Liver (tissue), 9 donors: ENCODE data around the gene PPP1R12A. TPM values are rescaled to one million over a fixed set of nuclear protein-coding genes. Genes with fewer than 3 reads are reported as not detected.

Experiments used
- DNase-seq: peaks from one replicate; pipeline ENCODE4 v3.0.0-alpha.2; 2017; ENCODE audit warnings: low spot score
- H3K27ac ChIP-seq, 2 donors: one replicate each; pipeline ENCODE4 v1.7.0; 2013; ENCODE audit warnings: inconsistent platforms in 2 of 2, low read length in 2 of 2, control low read depth in 1 of 2, low read depth in 1 of 2, mild to moderate bottlenecking in 1 of 2
- H3K27me3 ChIP-seq, 4 donors: one replicate each; pipeline versions ENCODE4 v1.6.1 to v1.7.0; 2013; ENCODE audit warnings: low read length in 3 of 4, inconsistent platforms in 1 of 4, mild to moderate bottlenecking in 1 of 4, moderate library complexity in 1 of 4; ENCODE audit not compliant: control insufficient read depth in 4 of 4, insufficient read depth in 4 of 4
- H3K36me3 ChIP-seq, 4 donors: one replicate each; pipeline versions ENCODE4 v1.6.1 to v1.7.0; 2013; ENCODE audit warnings: low read length in 3 of 4, mild to moderate bottlenecking in 3 of 4, low read depth in 1 of 4, moderate library complexity in 1 of 4; ENCODE audit not compliant: control insufficient read depth in 4 of 4, insufficient read depth in 3 of 4
- H3K4me1 ChIP-seq, 4 donors: one replicate each; pipeline versions ENCODE4 v1.6.1 to v1.7.0; 2013; ENCODE audit warnings: low read length in 3 of 4, mild to moderate bottlenecking in 3 of 4, moderate library complexity in 1 of 4; ENCODE audit not compliant: control insufficient read depth in 4 of 4, insufficient read depth in 4 of 4
- H3K4me3 ChIP-seq, 3 donors: one replicate each; pipeline versions ENCODE4 v1.6.1 to v1.7.0; 2013; ENCODE audit warnings: low read length in 3 of 3, control low read depth in 1 of 3, low read depth in 1 of 3, mild to moderate bottlenecking in 1 of 3
- H3K9ac ChIP-seq, 2 donors: one replicate each; pipeline ENCODE4 v1.7.0; 2013; ENCODE audit warnings: low read length in 2 of 2, mild to moderate bottlenecking in 2 of 2, moderate library complexity in 2 of 2, control low read depth in 1 of 2, low read depth in 1 of 2
- H3K9me3 ChIP-seq, 4 donors: one replicate each; pipeline versions ENCODE4 v1.6.1 to v1.7.0; 2013; ENCODE audit warnings: low read length in 3 of 4; ENCODE audit not compliant: control insufficient read depth in 4 of 4
- ATF3 ChIP-seq: IDR thresholded peaks from 2 replicates; pipeline ENCODE4 v1.6.1; 2016; ENCODE audit warnings: antibody characterized with exemption
- CTCF ChIP-seq: fragments of 150-350 bp; IDR thresholded peaks from 2 replicates; pipeline ENCODE4 v1.5.1; 2017; ENCODE audit warnings: improper control_type of control experiment, low read depth, low read length; ENCODE audit not compliant: missing input control
- EGR1 ChIP-seq, 2 donors: IDR thresholded peaks; 2 replicates each; pipeline ENCODE4 v1.6.1; 2016 to 2018; ENCODE audit warnings: antibody characterized with exemption in 2 of 2, low read depth in 2 of 2
- FOXA1 ChIP-seq: IDR thresholded peaks from 2 replicates; pipeline ENCODE4 v1.6.1; 2016; ENCODE audit warnings: antibody characterized with exemption
- FOXA2 ChIP-seq: IDR thresholded peaks from 2 replicates; pipeline ENCODE4 v1.6.1; 2016; ENCODE audit warnings: antibody characterized with exemption
- GABPA ChIP-seq, 2 donors: IDR thresholded peaks in 1 of 2; conservative IDR thresholded peaks in 1 of 2; 2 replicates each; pipeline ENCODE4 v1.6.1; 2016; ENCODE audit warnings: antibody characterized with exemption in 2 of 2, mild to moderate bottlenecking in 1 of 2, moderate library complexity in 1 of 2
- HNF4A ChIP-seq, 2 donors: conservative IDR thresholded peaks; 2 replicates each; pipeline ENCODE4 v1.6.1; 2016; ENCODE audit warnings: antibody characterized with exemption in 2 of 2, mild to moderate bottlenecking in 2 of 2
- HNF4G ChIP-seq: IDR thresholded peaks from 2 replicates; pipeline ENCODE4 v1.6.1; 2016; ENCODE audit warnings: antibody characterized with exemption
- JUND ChIP-seq, 2 donors: IDR thresholded peaks; 2 replicates each; pipeline ENCODE4 v1.6.1; 2016; ENCODE audit warnings: antibody characterized with exemption in 2 of 2
- NR2F2 ChIP-seq: IDR thresholded peaks from 2 replicates; pipeline ENCODE4 v1.6.1; 2016; ENCODE audit warnings: antibody characterized with exemption
- RAD21 ChIP-seq, 2 donors: IDR thresholded peaks; 2 replicates each; pipeline ENCODE4 v1.6.1; 2016; ENCODE audit warnings: antibody characterized with exemption in 2 of 2, mild to moderate bottlenecking in 2 of 2
- RXRA ChIP-seq, 2 donors: IDR thresholded peaks; 2 replicates each; pipeline ENCODE4 v1.6.1; 2017 to 2018; ENCODE audit warnings: antibody characterized with exemption in 2 of 2, mild to moderate bottlenecking in 1 of 2
- SP1 ChIP-seq: IDR thresholded peaks from 2 replicates; pipeline ENCODE4 v1.6.1; 2018; ENCODE audit warnings: antibody characterized with exemption, mild to moderate bottlenecking
- TAF1 ChIP-seq: conservative IDR thresholded peaks from 2 replicates; pipeline ENCODE4 v1.6.1; 2016; ENCODE audit warnings: antibody characterized with exemption, mild to moderate bottlenecking
- YY1 ChIP-seq: IDR thresholded peaks from 2 replicates; pipeline ENCODE4 v1.6.1; 2016; ENCODE audit warnings: antibody characterized with exemption, mild to moderate bottlenecking
- WGBS: extraction: QIAGEN DNeasy Blood & Tissue Kit; methylation state at CpG from one replicate; pipeline ENCODE4 v1.1.7; 2013; 5-methylcytosine and 5-hydroxymethylcytosine counted together
- polyA plus RNA-seq, 2 donors: library from polyadenylated mRNA; stranded (reverse) in 1 of 2; unstranded in 1 of 2; fragments of 200-250 nt in 1 of 2; fragments of >200 nt in 1 of 2; fragmentation: Nextera tagmentation in 1 of 2; extraction: Ambion mirVana in 1 of 2; gene quantifications; one replicate each; pipeline versions ENCODE4 v1.2.1 to v1.2.3, GENCODE V29; 2013 to 2015
- total RNA-seq, 2 donors: library from RNA; depleted of rRNA; stranded (reverse); fragments of >200 nt; gene quantifications; one replicate each; pipeline ENCODE4 v1.2.3, GENCODE V29; 2014
- TF ChIP-seq, protein P1 (sequence below): IDR thresholded peaks from 2 replicates; pipeline ENCODE4 v1.6.1; 2016; ENCODE audit warnings: antibody characterized with exemption
- TF ChIP-seq, protein P2 (sequence below): IDR thresholded peaks from 2 replicates; pipeline ENCODE4 v1.6.1; 2016; ENCODE audit warnings: antibody characterized with exemption
- TF ChIP-seq, protein P3 (sequence below): IDR thresholded peaks from 2 replicates; pipeline ENCODE4 v1.6.1; 2016; ENCODE audit warnings: antibody characterized with exemption, mild to moderate bottlenecking
- donor health status: healthy.
- donor health status: healthy.
- donor health status: healthy.
- donor health status: healthy.
- donor health status: healthy.

PPP1R12A gene
- total and polyA plus RNA-seq, 4 donors, result 5.1 to 41.6 (median 27.8) TPM

DNA sequence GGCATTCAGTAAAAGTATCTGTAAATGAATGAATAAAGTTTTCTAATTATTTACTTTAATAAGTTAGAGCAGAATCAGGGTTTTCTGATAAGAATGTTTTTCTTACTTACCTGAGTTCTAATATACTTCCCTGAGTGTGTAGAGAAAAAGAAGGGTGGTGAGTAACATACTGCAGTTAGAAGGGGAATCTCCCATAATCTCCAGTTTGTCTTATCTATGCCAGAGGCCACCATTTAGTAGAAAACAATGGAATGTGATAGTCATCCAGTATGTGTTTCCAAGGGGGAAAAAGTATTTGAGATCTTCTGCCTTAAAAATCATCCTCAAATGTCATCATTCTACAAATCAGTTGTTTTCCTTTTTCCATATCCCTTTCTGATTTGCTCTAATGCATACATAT, 187.6 kb downstream of the PPP1R12A start (continued):
- TF ChIP-seq, protein P1, sequence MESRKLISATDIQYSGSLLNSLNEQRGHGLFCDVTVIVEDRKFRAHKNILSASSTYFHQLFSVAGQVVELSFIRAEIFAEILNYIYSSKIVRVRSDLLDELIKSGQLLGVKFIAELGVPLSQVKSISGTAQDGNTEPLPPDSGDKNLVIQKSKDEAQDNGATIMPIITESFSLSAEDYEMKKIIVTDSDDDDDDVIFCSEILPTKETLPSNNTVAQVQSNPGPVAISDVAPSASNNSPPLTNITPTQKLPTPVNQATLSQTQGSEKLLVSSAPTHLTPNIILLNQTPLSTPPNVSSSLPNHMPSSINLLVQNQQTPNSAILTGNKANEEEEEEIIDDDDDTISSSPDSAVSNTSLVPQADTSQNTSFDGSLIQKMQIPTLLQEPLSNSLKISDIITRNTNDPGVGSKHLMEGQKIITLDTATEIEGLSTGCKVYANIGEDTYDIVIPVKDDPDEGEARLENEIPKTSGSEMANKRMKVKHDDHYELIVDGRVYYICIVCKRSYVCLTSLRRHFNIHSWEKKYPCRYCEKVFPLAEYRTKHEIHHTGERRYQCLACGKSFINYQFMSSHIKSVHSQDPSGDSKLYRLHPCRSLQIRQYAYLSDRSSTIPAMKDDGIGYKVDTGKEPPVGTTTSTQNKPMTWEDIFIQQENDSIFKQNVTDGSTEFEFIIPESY, result no peak
- TF ChIP-seq YY1 (no peak), SP1 (no peak), JUND (IDR thresholded peaks at IDR 0.05) (no peak), ATF3 (no peak)
- TF ChIP-seq, protein P2, sequence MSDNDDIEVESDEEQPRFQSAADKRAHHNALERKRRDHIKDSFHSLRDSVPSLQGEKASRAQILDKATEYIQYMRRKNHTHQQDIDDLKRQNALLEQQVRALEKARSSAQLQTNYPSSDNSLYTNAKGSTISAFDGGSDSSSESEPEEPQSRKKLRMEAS, result no peak

DNA sequence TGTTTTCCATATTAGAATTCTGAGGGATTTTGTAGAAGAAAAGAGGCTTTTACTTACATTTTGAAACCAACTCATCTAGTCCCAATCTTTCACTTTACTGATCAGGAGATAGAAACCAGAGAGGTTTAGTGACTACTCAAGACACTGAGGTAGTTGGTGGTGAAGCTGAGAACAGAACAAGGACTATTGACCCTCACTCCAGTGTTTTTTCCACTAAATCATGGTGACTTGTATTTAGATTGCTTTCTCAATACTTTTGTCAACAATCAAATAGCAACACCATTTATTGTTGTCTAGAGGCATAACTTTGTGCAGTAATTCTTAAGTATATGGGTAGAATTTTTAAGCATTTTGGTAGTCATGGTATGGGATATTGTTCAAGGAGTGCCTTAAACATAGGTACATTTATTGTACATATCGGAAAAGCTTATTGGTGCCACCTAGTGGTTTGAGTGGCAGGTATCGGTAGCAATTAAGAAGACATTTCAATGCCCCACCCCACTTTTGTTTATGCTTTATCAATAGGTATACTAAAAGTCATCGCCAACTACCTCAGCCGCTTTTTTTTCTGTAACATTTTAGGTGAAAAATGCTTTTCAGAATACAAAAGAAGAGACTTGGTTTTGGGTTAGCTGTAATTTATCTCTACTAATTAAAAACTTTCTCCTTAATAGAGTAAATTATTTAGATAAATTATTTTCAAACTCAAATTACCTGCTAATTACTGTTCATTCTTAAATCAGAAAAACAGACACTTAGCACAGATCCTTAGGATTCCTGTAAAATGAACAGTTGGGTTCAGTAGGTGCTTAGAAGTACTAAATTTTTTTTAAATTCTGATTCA, 196.8 kb downstream of the PPP1R12A start:
- H3K4me3 ChIP-seq, result no peak overlapping the region
- peaks cover 0 to 8% (median 3%) of the 10 kb centered on the region in 4 donors for H3K4me1 ChIP-seq
- WGBS, result 8% methylated on average over 4 of the region's 4 CpGs
- H3K27ac ChIP-seq, result no peak overlapping the region
- TF ChIP-seq CTCF, result peak; percentile 61
- TF ChIP-seq EGR1 (IDR thresholded peaks at IDR 0.05; ENCODE audit: low read depth in 2 of 2), result no peak
- peak; percentile 84 to 85 for TF ChIP-seq RAD21 (IDR thresholded peaks at IDR 0.05)
- TF ChIP-seq JUND (IDR thresholded peaks at IDR 0.05), result peak in 1 of 2 donors; percentile 14
- TF ChIP-seq HNF4A (conservative IDR thresholded peaks at IDR 0.05), result peak; percentile 57 to 63
- TF ChIP-seq HNF4G, result peak; percentile 36
- TF ChIP-seq FOXA2, result no peak
- peak; percentile 13 to 29 for TF ChIP-seq RXRA (IDR thresholded peaks at IDR 0.05)
- TF ChIP-seq SP1, result peak; percentile 27
- H3K9me3 ChIP-seq, result no peaks in the 10 kb centered on the region
- H3K36me3 ChIP-seq, result no peaks in the 10 kb centered on the region
- H3K27me3 ChIP-seq, result no peaks in the 10 kb centered on the region
- peak overlapping the region in 1 of 2 donors; percentile 49 for H3K9ac ChIP-seq
- no peak for DNase-seq

GRCh38 chr12:79732638-79733037, 202.3 kb downstream of the PPP1R12A start:
- no peaks in the 10 kb centered on the region for H3K9me3 ChIP-seq
- no peak overlapping the region for H3K9ac ChIP-seq
- H3K4me3 ChIP-seq, result no peak overlapping the region
- no peaks in the 10 kb centered on the region for H3K27me3 ChIP-seq
- no peak for DNase-seq
- H3K27ac ChIP-seq, result no peak overlapping the region
- no peaks in the 10 kb centered on the region for H3K36me3 ChIP-seq
- peaks cover 0 to 1% (median 0%) of the 10 kb centered on the region in 4 donors for H3K4me1 ChIP-seq
- no peak for TF ChIP-seq CTCF
- no peak for TF ChIP-seq RXRA (IDR thresholded peaks at IDR 0.05)
- TF ChIP-seq FOXA1, result no peak
- TF ChIP-seq, protein P3, sequence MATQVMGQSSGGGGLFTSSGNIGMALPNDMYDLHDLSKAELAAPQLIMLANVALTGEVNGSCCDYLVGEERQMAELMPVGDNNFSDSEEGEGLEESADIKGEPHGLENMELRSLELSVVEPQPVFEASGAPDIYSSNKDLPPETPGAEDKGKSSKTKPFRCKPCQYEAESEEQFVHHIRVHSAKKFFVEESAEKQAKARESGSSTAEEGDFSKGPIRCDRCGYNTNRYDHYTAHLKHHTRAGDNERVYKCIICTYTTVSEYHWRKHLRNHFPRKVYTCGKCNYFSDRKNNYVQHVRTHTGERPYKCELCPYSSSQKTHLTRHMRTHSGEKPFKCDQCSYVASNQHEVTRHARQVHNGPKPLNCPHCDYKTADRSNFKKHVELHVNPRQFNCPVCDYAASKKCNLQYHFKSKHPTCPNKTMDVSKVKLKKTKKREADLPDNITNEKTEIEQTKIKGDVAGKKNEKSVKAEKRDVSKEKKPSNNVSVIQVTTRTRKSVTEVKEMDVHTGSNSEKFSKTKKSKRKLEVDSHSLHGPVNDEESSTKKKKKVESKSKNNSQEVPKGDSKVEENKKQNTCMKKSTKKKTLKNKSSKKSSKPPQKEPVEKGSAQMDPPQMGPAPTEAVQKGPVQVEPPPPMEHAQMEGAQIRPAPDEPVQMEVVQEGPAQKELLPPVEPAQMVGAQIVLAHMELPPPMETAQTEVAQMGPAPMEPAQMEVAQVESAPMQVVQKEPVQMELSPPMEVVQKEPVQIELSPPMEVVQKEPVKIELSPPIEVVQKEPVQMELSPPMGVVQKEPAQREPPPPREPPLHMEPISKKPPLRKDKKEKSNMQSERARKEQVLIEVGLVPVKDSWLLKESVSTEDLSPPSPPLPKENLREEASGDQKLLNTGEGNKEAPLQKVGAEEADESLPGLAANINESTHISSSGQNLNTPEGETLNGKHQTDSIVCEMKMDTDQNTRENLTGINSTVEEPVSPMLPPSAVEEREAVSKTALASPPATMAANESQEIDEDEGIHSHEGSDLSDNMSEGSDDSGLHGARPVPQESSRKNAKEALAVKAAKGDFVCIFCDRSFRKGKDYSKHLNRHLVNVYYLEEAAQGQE, result no peak
- no peak for TF ChIP-seq NR2F2
- TF ChIP-seq JUND (IDR thresholded peaks at IDR 0.05), result no peak
- TF ChIP-seq FOXA2, result no peak
- no peak for TF ChIP-seq HNF4A (conservative IDR thresholded peaks at IDR 0.05)
- no peak for TF ChIP-seq TAF1
- TF ChIP-seq, protein P2, result no peak
- no peak for TF ChIP-seq GABPA (IDR thresholded peaks at IDR 0.05 in 1 of 2, conservative IDR thresholded peaks at IDR 0.05 in 1 of 2)
- TF ChIP-seq SP1, result no peak
- TF ChIP-seq EGR1 (IDR thresholded peaks at IDR 0.05; ENCODE audit: low read depth in 2 of 2), result no peak
- TF ChIP-seq YY1, result no peak
